GM12873 (cell line): Measurements from ENCODE around the gene BNIP5.

ENCODE experiments used
- TF ChIP-seq, protein P1 (sequence below): IDR thresholded peaks from 2 replicates; pipeline ENCODE4 v1.5.1; 2012; ENCODE audit warnings: low read depth, mild to moderate bottlenecking, moderate library complexity, low read length, control low read depth; ENCODE audit not compliant: insufficient read depth; ENCODE audit errors: missing control alignments

Gene BNIP5

DNA sequence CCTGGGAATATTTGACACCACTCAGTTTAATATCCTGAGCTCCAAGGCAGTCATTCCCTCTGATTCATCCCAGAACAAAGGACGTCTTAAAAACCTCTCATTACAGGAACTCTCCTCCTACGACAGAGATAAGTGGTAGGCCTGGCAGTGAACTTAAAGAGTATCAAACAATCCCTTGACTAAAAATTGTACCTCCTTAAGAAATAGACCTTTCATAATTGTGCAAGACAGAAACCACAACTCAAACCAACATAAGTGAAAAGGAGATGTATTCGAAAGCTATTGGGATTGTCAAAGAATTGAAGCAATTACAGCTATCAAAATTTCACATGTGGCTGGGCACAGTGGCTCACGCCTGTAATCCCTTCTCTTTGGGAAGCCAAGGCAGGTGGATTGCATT lies 19.1 kb upstream of the BNIP5 start:
- TF ChIP-seq, protein P1, sequence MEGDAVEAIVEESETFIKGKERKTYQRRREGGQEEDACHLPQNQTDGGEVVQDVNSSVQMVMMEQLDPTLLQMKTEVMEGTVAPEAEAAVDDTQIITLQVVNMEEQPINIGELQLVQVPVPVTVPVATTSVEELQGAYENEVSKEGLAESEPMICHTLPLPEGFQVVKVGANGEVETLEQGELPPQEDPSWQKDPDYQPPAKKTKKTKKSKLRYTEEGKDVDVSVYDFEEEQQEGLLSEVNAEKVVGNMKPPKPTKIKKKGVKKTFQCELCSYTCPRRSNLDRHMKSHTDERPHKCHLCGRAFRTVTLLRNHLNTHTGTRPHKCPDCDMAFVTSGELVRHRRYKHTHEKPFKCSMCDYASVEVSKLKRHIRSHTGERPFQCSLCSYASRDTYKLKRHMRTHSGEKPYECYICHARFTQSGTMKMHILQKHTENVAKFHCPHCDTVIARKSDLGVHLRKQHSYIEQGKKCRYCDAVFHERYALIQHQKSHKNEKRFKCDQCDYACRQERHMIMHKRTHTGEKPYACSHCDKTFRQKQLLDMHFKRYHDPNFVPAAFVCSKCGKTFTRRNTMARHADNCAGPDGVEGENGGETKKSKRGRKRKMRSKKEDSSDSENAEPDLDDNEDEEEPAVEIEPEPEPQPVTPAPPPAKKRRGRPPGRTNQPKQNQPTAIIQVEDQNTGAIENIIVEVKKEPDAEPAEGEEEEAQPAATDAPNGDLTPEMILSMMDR = no peak

DNA sequence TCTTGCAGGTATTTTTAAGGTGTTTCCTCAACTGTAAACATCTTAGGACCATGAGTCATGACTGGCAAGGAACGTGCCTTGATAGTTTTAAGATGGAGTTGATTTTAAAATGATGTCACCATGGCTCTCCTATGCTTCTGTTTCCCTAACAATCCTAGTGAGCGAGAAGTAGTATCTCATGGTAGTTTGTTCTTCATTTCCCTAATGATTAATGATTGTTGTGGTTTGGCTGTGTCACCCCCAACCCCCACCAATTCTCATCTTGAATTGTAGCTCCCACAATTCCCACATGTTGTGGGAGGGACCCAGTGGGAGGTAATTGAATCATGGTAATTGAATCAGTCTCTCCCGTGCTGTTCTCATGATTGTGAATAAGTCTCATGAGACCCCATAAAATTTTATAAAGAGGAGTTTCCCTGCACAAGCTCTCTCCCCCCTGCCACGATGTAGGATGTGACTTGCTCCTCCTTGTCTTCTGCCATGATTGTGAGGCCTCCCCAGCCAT lies 16.8 kb upstream of the BNIP5 start:
- TF ChIP-seq, protein P1 = no peak

DNA sequence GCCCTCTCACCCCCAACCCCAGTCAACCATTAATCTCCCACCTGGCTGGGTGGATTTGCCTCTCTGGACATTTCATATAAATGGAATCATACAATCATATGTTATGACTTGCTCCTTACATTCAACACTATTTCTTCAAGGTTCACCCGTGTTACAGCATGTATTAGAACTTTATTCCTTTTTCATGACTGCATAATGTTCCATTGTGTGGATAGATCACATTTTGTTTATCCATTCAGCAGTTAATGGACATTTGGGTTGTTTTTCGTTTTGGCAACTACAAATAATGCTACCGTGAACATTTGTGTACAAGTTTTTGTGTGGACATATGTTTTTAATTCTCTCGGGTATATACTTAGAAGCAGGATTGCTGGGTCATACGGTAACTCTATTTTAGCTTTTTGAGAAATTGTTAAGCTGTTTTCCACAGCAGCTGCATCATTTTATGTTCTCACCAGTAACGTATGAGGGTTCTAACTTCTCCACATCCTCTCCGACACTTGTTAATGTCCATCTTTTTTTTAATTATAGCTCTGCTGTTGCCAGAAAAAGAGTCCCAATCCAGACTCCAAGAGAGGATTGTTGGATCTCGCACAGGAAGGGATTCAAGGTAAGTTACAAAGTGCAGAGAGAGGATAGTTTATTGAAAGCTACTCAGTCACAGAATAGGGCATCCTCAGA lies 15.9 kb upstream of the BNIP5 start:
- TF ChIP-seq, protein P1 = no peak

DNA sequence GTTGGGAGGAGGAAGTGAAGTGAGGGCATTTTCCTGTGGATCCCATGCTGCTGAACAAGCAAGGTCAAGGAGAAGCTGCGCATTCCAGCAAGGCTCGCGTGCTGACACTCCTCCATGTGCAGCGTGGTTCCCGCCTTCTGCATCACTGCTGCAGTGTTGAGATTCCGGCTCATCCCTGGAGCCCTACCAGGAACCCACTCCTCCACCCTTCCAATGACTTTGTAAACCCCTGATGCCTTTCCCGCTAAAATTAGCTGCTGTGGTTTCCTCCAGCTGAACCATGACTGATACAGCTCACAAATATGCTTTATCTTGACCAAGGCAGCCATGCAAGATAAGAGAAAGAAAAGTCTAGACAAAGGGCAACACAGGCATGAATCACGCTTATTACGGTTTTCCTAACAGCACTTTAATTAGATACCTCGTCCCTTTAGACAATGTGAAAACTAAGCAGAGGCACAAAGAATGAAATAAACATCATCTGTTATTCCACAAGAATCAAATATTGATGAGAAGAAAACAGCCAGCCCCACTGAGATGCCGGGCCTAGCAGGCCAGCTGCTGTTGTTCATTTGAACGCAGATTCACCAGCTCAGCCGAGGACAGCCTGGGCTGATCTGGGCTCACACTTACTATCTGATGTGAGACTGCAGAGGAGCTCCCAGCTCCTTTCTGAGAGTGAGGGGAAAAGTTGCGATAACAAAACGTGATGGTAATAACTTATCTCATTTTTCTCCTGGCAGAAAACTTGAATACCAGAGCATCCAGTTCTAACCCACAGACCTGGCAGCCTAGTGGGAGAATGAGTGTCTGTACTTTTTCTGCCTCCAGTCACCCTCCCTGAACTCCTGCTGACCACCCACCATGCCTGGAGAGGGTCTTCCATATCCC lies 14.2 kb upstream of the BNIP5 start:
- TF ChIP-seq, protein P1 = no peak

DNA sequence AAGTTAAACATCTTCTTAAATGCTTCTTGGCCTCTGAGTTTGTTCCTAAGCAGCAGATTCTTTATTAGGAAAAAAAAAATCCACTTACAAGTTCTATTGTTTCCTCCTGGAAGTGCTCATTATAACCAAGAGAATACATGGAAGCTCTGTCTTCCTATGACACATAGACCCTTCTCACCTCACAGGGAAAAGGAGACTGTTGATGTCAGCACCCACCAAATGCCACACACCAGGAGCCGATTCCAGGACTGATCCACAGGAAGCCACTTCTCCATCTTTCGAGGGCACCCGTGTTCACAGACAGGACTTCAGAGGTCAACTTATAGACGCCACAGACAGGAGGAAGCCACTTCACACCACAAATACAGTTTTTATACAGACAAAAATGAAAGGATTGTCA lies 13.4 kb upstream of the BNIP5 start:
- TF ChIP-seq, protein P1 = no peak

DNA sequence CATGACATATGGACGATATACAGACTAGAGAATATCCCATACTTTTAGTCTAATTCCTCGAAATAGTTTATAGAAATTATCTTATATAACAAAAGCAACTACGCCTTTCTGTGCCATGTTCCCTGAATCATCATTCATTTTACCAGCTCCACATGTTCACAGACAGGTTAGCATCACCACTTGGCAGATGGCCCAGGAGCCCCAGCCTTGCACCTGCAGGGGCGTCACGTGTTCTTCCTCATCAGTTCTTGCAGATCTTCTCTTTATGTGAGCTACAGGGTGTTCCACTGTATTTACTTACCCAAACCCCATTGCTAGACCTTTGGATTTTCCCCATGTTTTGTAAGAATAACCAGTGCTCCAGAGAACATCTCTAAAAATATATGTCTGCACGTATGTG lies 12.6 kb upstream of the BNIP5 start:
- TF ChIP-seq, protein P1 = no peak

DNA sequence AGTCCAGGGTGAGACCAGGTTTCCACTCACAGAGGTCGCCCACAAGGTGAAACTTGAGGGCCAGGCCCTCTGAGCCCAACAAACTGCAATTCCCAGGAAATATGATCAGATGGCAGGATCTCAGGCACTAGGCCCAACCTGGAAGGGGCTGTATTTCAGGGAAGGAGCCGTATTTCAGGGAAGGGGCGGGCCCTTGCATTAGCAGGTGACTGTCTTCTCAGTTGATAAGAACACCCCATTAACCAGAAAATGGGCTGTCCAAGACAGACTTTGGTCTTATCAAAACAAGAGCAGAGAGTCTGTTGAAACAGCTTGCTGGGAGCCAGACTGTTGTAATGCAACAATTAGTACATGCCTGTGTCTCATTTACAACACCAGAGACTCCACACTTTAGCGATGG lies 10.9 kb upstream of the BNIP5 start:
- TF ChIP-seq, protein P1 = no peak
